GM11168 (cell line): ENCODE results near the gene TTLL12.

Source experiments
- in situ Hi-C: fragments of 300-500 bp; cut with MboI; formaldehyde crosslinking; loops from one replicate; pipeline ENCODE4 v1.12.0; 2022; ENCODE audit warnings: low sequenced_read_pairs; ENCODE audit not compliant: unreplicated experiment

The TTLL12 gene

DNA sequence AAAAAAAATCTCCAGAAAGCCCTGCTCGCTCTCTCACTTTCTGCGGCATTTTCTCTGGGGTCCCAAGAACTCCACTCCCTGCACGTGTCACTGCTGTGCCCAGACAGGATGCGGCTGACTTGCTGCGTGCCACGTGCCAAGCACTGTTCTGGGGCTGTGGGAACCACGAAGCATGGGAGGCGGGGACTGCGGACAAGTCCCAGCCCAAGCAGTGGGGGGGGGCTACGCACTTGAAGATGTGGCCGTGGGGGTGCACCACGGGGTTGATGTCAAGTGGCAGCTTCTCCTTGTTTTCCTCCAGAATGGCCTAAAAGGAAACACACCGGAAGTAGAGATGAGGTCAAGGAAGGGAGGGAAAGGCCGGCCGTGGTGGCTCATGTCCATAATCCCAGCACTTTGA, 10.8 kb downstream of the TTLL12 start:
- in situ Hi-C loops = no loop called here

DNA sequence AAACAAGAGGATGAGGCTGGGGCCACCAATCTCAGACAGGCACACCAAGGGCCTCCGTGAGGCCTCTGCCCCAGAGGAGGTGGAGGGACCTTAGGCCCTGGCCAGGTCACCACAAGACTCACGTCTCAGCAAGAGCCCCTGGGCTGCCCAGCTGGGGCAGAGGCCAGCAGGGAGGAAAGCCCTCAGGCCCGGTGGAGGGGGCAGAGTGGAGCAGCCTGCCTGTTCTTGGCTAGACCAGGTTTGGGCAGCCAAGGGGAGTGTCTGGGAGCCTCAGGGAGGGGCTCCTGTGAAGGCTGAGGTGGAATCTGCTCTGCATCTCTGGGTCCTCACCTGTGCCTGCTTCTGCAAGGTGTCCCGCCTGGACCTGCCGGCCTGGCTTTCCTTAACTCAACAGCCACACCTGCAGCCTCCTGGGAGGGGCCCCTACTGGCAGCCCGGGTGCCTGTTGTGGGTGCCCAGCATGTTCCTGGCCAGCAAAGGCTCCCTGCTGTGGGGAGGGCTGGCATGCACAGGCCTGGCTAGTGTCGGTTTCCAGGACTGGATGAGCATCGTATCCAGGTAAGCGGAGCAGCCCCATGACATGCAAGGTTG, 11.9 kb downstream of the TTLL12 start:
- in situ Hi-C loops = no loop called here

DNA sequence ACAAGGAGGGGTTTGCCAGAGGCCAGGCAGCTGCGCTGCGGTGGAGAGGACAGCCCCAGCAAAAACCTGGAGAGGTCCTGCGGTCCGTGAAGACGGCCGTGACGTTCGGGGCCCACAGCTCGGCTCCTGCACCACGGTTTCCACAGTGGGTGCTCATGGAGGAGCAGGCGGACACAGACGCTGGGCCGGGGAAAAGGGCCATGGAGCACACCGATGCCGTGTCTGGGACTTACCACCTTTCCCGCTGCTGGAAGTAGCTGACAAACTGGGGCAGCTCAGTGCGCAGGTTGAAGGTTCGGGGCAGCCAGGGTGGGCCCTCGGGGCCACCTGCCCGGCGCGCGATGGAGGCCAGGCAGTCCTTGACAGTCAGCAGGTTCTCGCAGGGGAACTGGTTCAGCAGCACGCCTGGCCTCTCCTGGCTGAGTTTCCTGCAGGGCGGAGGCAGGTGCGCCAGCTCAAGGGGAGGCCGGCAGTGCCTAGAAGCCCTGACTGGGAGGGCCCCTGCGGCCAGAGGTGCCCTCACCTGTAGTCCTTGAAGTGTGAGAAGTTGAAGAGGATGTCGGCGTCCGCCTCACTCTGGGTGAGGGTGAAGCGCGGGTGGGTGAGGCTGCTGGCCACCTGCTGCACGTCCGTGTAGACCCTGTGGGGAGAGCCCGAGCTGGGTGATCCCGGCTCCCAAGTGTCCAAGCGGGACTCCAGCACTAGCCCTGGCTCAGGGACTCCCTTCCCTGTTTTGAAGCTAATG, 12.8 kb downstream of the TTLL12 start:
- in situ Hi-C loops = no loop called here

DNA sequence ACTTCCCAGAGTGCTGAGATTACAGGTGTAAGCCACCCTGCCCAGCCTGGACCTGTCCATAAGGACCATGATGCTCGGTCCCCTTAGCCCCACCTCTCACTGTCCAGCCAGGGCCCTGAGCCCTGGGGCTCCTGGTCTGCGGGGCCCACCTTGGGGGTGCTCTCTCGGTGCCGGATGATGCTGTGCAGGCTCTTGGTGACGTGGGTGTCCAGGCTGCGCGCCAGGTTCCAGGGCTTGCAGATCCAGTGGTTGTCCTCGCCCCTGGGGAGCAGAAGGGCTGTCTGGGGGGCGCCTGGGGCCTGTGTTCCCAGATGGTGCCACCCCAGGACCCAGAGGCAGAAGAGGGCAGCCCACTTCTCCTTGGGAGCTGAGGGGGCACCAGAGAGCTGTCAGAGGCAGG, 13.4 kb downstream of the TTLL12 start:
- in situ Hi-C loops = no loop called here

DNA sequence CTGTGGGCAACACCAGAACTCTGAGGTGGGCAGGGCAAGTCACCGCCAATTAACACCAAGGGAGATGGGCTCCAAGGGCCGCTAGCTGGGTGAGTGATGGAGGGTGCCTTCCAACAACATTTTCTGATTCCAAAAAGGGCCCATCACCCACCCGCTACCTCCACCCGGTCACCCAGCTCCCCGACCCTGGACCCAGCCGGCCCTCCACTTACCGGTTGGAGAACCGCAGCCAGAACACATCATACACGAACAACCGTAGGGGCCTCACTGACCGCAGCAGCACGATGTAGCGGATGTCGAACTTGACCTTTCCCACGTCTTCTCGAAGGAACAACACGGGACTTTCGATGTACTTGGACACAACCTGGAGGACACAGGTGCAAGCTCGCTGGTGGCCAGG, 14.7 kb downstream of the TTLL12 start:
- in situ Hi-C loops = no loop called here

DNA sequence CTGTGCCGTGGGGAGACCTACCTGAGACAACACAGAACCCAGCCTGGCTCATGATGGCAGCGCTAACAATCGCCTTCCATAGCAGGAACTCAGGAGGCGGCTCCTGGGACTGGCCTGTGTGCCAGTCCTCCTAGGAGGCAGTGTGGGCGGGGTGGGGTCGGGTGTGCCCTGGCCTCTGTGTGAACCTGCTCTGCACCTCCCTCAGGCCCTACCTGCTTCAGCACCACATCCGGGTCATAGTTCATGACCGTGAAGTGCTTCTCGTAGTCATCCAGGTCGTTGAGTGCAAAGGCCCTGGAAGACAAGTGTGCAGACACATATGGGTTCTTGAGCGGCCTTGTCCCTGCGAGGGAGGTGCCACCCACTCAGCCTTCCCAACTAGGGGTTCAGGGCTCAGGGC, 15.3 kb downstream of the TTLL12 start:
- in situ Hi-C loops = no loop called here

DNA sequence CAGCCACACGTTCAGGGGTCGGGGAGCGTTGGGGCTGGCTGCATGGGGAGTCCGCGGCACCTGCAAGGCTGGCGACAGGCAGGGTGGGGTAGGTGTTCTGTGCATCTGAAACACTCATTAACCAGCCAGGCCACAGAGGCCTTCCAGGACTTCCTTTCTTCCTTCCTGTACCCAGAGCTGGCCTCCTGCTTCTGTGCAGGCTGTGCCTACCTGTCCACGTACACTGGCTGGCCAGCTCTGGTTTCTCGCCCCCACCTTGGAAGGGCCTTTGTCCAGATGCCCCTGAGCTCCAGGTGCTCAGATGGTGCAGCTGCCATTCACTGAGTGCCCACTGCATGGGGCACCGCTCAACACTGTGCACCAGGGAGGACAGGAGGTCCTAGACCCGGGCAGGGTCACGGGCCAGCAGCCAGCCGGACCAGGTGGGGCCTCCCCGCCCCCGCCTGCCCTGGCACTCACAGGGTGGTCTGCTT, 15.9 kb downstream of the TTLL12 start:
- in situ Hi-C loops = no loop called here

DNA sequence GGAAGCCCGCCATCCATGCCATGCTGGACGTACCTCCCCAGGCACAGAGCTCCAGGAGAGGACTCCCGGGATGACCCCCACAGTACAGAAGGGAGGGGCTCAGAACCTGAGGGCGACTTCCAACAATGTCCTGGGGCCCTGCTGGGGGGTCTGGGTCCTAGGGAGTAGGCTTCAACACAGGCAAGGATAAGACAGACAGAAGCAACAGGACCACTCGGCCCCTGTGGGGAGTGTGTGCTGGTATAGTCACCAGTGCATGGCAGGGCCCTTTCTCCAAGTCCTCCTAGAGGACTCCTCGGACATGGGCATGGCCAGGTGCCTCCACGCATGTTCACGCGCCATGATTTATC, 16.8 kb downstream of the TTLL12 start:
- in situ Hi-C loops = no loop called here

DNA sequence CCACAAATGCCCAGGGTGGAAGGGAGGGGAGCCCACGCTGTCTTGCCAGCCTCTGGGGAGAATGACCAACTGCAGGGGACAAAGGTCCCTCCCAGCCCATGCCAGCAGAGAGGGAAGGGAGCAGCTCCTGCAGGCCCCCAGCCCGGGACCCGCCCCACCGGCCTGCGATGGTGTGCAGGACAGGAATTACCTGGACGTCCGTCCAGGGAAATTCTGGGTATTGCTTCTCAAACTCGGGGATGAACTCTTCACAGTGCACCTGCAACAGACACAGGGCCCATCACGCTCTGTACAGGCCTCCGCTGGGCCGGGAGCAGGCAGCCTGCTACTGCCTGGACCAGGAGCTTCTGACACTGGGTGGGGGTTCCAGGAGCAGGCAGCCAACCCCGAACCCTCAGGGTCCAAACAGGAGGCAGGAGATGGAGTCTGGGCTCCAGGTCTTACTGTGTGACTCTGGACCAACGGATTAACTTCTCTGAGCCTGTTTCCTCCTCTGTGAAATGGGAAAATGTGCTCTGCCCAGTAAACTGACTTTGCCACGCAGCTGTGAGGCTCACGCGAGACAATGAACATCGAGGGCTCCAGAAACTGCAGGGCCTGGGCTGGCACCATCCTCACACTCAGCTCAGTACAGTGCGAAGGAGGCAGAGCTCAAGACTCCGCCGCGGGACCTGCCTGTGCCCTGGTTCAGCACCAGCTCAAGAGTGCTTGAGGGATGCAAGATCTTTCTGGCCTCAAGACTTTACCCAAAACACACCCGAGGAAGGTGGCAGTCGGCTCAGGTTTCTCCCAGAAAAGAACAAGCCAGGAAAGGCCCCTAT, 17.4 kb downstream of the TTLL12 start:
- in situ Hi-C loops = no loop called here

DNA sequence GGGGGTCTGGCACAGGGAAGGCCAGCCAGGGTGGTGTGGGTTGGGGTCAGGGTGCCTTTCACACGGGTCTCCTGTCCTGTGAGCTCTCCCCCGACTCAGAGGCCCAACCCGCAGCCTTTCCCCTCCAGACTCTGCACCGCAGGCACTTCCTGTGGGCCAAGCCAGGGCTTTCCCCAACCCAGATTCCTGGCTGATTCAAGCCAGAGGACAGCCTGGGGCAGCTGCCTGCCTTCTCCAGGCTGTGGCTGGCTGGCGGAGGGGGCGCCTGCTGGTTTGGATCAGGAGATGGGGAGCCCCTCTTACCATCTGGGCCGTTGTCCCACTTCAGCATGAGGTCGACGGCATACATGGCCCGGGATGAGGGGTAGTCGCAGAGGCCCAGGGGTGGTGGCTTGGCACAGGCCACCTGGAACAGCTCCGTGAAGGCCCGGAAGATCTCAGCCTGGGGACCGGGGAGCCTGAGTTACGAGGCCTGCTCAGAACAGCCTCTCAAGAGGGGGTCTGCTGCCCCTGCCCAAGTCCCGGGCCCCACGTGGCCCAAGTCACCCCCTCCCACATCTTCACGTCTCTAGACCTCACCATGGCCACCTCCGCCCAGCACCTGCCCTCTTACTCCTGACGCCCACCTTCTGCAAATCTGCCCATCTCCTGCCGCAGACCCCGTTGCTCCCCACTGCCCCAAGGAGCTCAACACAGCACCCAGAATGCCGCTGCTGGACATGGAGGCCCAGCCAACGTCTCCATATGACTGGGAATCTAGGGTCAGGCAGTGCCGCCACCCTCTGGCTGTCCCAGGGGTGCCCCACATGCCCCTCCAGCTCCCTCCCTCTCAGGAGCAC, 18.2 kb downstream of the TTLL12 start:
- in situ Hi-C loops = no loop called here

DNA sequence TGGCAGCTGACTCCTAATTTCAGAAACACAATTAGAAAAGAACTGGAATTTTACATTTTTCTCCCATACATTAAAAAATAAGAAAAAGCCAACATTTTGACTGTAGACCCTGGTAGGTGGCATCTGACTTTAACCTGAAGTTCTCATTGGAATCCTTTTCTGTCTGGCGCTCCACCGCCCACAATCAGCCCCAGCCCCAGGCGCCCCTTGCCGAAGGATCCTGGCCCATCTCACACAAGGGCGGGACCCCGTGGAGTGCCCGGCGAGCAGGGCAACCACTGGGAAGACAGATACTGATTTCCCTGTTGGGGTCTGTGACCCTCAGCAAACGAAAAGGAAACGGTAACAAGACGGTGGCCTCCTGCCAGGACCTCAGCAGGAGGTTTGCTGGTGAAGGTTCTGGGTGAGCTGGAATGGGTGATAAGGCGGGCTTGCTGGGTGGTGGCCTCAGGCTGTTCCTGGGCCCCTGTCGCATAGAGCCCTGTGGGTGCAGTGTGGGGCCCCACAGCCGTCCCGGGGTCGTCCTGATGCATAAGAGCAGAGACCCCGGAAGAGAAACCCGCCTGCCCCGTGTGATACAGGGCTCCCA, 19.8 kb downstream of the TTLL12 start:
- in situ Hi-C loops = no loop called here

DNA sequence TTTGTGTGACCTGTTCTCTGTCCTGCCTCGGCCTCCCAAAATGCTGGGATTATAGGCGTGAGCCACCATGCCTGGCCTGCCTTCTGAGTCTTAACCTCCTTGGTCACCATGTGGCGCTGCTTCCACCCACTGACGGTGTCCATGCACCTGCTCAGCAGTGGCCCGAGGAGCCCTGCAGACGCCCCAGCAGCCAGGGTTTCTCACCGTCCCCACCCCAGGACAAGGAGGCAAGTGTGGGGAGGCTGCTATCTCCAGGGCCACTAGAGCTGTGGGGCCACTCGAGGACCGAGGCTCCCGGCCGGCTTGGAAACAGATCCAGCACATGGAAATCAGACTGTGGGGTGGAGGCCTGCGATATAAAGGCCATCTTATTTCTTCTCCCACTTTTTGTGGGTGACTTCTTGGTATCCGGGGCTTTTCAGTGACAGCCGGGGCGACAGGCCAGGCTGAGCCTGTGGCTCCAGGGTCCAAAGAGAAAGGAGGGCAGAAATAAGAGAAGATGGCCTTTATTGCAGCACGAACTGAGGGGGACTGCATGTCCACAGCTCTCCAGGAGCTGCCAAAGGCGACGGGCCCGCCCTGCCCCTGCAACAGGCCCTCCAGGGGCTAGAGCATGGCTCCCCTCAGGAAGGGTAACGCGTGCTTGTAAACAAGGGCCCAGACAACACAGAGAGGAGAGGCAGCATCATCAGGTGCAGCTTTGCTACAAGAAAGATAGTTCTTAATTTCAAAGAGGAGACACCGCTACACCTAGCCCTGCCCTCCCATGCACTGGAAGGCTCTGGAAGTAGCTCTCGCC, 20.6 kb downstream of the TTLL12 start:
- in situ Hi-C loops = no loop called here

DNA sequence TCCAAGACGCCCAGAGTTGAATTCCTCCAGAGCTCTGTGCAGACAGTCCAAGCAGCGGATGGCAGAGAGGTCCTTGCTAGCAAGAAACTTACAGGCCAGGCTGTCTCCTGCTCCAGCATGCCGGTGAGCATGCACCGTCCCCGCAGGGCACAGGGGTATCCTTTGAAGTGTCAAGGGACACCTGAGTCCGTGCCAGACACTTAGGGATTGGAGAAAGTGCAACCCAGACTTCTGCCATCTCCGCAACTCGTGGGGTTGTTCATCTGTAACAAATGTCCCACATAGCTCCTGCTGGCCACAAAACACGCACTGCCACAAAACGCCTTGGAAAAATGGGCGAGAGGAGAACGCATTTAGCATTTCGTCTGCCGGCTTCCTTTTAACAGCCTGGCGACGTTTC, 22.3 kb downstream of the TTLL12 start:
- in situ Hi-C loops = no loop called here

DNA sequence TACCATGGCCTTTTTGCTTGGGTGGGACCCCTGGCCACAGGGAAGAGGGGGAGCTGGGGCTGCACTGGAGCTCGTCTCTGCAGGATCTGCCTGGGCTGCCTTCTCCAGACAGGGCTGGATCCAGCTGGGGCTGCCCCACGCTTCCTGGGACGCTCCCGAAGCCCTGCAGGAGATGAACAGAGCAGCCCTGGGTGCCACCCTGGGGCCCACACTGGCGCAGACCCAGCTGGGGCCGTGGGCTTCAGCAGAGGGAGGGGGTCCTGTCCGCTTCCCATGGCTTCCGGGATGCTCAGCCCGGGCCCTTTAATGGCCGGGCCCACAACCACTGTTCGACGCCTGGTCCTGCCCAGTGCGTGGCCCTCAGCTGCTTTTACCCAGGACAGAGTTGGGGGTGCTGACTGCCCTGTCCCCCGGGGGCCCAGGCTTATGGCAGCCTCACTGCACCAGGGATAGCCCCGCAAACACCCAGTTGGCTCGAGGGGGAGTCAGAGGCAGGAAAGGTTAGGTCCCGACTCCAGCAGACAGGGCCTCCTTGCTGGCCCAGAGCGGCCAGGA, 23.6 kb downstream of the TTLL12 start:
- in situ Hi-C loops = no loop called here

DNA sequence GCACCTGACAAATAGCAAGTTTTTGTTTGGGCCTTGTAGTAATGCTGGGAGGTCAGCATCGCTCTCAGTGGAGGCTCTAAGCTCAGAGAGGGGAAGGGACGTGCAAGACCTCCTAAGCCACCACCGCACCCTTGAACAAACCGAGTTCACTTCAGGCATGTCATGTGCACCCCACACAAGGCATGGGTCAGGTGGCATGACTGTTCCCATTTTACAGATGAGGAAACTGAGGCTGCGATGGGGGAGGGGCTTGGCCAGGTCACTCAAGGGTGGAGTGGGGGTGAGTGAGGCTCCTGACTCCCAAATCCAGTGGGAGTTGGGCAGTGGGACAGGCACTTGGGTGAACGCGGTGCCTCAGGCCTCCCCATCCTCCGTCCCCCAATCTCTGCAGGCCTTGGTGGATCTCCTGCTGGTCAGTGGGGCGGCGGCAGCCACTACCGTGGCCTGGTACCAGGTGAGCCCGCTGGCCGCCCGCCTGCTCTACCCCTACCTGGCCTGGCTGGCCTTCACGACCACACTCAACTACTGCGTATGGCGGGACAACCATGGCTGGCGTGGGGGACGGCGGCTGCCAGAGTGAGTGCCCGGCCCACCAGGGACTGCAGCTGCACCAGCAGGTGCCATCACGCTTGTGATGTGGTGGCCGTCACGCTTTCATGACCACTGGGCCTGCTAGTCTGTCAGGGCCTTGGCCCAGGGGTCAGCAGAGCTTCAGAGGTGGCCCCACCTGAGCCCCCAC, 24.4 kb downstream of the TTLL12 start:
- in situ Hi-C loops = no loop called here

DNA sequence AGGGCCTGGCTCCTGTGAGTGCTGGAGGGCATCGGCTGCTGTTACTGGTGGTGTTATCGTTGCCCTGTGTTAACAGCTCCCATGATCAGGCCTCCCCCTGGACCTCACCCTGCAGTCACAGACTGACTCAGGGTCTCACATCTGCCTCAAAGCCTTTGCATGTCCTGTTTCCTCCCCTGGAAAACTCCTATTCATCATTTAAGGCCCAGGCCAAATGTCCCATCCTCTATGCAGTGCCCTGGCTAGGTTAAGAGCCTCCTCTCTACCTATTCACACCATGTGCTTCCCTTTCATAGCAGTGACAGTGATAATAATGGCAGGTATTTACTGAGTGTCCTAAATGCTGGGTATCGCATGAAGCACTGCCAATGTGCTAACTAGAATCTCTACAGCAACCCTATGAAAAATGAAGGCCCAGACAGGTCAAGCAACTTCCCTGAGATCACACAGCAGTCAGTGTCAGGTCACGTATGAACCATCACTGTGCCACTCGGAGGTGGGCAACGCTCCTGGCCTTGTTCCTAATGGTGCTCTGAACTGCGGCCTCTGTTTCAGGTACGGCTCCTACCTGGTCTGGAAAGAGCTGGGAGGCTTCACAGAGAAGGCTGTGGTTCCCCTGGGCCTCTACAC, 26.3 kb downstream of the TTLL12 start:
- in situ Hi-C loops = no loop called here

DNA sequence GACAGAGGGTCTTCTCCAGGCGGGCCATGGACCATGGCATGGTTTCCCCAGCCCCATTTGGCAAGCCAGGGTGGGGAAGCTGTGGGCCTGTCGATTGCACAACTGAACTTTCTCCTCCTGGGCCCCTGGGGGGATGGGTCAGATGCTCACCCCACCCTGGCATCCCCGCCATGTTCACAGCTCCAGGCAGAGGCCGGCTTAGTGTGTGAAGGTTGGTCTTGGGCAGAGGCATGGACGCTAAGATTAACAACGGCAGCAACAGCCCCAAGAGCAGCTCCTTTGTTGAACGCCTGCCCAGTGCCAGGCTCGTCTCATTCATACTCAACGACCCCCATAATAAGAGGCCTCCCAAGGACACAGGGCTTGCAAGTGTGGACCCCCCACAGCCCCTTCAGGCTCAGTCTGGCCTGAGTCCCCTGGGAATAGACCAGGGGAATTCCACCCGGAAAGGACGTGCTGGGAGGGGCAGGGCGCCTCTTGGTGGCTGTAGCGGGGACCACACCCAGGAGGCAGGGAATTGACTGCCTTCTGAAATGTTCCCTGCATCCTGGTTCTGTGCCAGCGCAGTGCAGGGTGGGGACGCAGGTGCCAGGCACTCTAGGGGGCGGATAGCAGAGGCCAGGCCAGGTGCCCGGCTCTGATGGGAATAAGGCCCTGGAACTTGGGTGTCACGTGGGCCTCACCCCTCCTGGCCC, 27.3 kb downstream of the TTLL12 start:
- in situ Hi-C loops = no loop called here
